HepG2 (cell line): ENCODE data around the gene NELFB. TPM values are rescaled to one million over a fixed set of nuclear protein-coding genes. Genes with fewer than 3 reads are reported as not detected.

Source experiments
- BCL6 ChIP-seq: IDR thresholded peaks from 2 replicates; pipeline ENCODE4 v1.6.1; 2016; ENCODE audit warnings: missing genetic modification reagents, missing compliant biosample characterization
- DNMT3B ChIP-seq: conservative IDR thresholded peaks from 2 replicates; pipeline ENCODE4 v1.6.1; 2016; ENCODE audit warnings: missing biosample characterization, control low read depth
- EP300 ChIP-seq, 3 experiments: sonication (generic) in 1 of 3; formaldehyde crosslinking in 1 of 3; IDR thresholded peaks; 2 replicates each; pipeline versions ENCODE4 v1.5.1 to v1.6.1; 2011 to 2020; ENCODE audit warnings: low read depth in 2 of 3, low read length in 2 of 3, borderline replicate concordance in 1 of 3, improper control_type of control experiment in 1 of 3, mild to moderate bottlenecking in 1 of 3, missing genetic modification reagents in 1 of 3, moderate library complexity in 1 of 3
- NR2F6 ChIP-seq, 2 experiments: IDR thresholded peaks; 2 replicates each; pipeline ENCODE4 v1.6.1; 2016; ENCODE audit warnings: antibody characterized with exemption in 1 of 2, mild to moderate bottlenecking in 1 of 2
- TCF12 ChIP-seq, 2 experiments: fragments of 450-650 bp in 1 of 2; sonication (generic) in 1 of 2; formaldehyde crosslinking in 1 of 2; IDR thresholded peaks; 2 replicates each; pipeline versions ENCODE4 v1.6.1 to v1.8.0; 2017 to 2022; ENCODE audit warnings: antibody characterized with exemption in 1 of 2, mild to moderate bottlenecking in 1 of 2, missing genetic modification reagents in 1 of 2, moderate library complexity in 1 of 2
- ZBTB38 ChIP-seq: sonication (generic); formaldehyde crosslinking; IDR thresholded peaks from 2 replicates; pipeline ENCODE4 v1.5.1; 2020; ENCODE audit warnings: mild to moderate bottlenecking, missing genetic modification reagents
- ZC3H13 ChIP-seq: sonication (generic); formaldehyde crosslinking; IDR thresholded peaks from 2 replicates; pipeline ENCODE4 v1.8.1; 2023; ENCODE audit warnings: mild to moderate bottlenecking, missing genetic modification reagents, moderate library complexity
- ZNF232 ChIP-seq: sonication (generic); formaldehyde crosslinking; IDR thresholded peaks from 2 replicates; pipeline ENCODE4 v1.4.0; 2020; ENCODE audit warnings: missing genetic modification reagents, borderline replicate concordance
- ZNF567 ChIP-seq: sonication (generic); formaldehyde crosslinking; IDR thresholded peaks from 2 replicates; pipeline ENCODE4 v1.8.1; 2023; ENCODE audit warnings: mild to moderate bottlenecking, missing genetic modification reagents, borderline replicate concordance
- ZNF768 ChIP-seq: sonication (generic); formaldehyde crosslinking; IDR thresholded peaks from 2 replicates; pipeline ENCODE4 v1.4.0; 2020; ENCODE audit warnings: missing genetic modification reagents
- ZNF776 ChIP-seq: sonication (generic); formaldehyde crosslinking; IDR thresholded peaks from 2 replicates; pipeline ENCODE4 v1.4.0; 2020; ENCODE audit warnings: mild to moderate bottlenecking, missing genetic modification reagents
- ZNF788 ChIP-seq: sonication (generic); formaldehyde crosslinking; IDR thresholded peaks from 2 replicates; pipeline ENCODE4 v1.5.0; 2020; ENCODE audit warnings: mild to moderate bottlenecking, missing genetic modification reagents, borderline replicate concordance
- ZSCAN21 ChIP-seq: sonication (generic); formaldehyde crosslinking; IDR thresholded peaks from 2 replicates; pipeline ENCODE4 v1.8.0; 2022; ENCODE audit warnings: mild to moderate bottlenecking, missing genetic modification reagents, moderate library complexity, borderline replicate concordance
- polyA plus RNA-seq, 8 experiments: library from polyadenylated mRNA; depleted of rRNA in 3 of 8; stranded (reverse) in 7 of 8; unstranded in 1 of 8; fragments of >200 nt; fragmentation: Illumina TruSeq in 4 of 8; extraction: Trizol in 4 of 8; gene quantifications; 2 replicates each; pipeline versions ENCODE4 v1.2.1 to v1.2.3, GENCODE V29; 2011 to 2016; ENCODE audit warnings: low read depth in 4 of 8, missing spikeins in 1 of 8, mixed read lengths in 1 of 8; ENCODE audit not compliant: insufficient read depth in 1 of 8
- total RNA-seq, 5 experiments: library from RNA; depleted of rRNA; stranded (reverse); fragments of >200 nt; fragmentation: Illumina TruSeq; extraction: Trizol; gene quantifications; 2 replicates each; pipeline ENCODE4 v1.2.3, GENCODE V29; 2016; ENCODE audit warnings: low read depth in 1 of 5
- TF ChIP-seq, protein P1 (sequence below): sonication (generic); formaldehyde crosslinking; IDR thresholded peaks from 2 replicates; pipeline ENCODE4 v1.5.0; 2020; ENCODE audit warnings: mild to moderate bottlenecking, missing genetic modification reagents, borderline replicate concordance
- TF ChIP-seq, protein P2 (sequence below): IDR thresholded peaks from 2 replicates; pipeline ENCODE4 v1.6.1; 2016; ENCODE audit warnings: missing genetic modification reagents, missing compliant biosample characterization
- TF ChIP-seq, protein P3 (sequence below): sonication (generic); formaldehyde crosslinking; IDR thresholded peaks from 2 replicates; pipeline ENCODE4 v1.5.0; 2020; ENCODE audit warnings: mild to moderate bottlenecking, missing genetic modification reagents

The NELFB gene
- total and polyA plus RNA-seq, 2 of the 13 experiments (the other 11 are each of a cell fraction or from before 2014, with no cell fraction given) = 26.5 to 45.8 TPM

DNA sequence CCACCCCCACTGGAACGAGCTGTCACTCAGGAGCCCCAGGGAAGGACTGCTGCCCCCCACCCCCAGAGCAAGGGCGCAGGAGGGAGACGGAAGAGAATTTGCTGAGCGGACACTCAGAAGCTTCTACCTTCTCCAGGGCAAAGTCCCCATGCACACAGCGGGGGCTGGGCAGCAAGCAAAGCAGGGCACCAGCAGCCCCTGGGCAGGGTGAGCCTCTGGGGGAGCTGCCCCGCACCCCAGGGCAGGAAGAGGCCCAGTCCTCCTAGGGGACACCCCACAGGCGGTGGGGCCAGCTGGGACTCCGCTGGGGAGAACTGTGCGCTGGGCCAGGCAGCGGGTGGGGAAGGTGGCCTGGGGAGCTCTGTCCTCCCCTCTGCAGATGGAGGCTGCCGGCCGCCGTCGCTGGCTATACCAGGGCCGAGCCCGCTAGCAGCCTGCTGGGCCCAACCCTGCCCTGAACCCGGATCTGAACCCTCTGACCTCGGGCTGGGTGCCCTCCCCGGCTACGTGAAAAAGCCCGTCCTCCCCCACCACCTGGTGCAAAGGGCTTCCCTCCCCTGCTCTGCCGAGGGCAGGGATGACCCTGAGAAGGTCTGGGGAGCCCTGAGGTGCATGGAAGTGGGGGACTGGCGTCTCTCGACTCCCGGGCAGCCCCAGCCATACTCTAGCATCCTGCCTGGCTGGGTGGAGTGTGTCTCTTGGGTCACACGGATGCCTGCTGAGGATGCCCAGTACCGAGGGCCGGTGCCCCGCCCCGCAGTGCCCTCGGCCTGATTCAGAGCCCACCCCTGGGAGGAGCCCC is 25.0 kb upstream of the NELFB start (continued):
- TF ChIP-seq, protein P1, sequence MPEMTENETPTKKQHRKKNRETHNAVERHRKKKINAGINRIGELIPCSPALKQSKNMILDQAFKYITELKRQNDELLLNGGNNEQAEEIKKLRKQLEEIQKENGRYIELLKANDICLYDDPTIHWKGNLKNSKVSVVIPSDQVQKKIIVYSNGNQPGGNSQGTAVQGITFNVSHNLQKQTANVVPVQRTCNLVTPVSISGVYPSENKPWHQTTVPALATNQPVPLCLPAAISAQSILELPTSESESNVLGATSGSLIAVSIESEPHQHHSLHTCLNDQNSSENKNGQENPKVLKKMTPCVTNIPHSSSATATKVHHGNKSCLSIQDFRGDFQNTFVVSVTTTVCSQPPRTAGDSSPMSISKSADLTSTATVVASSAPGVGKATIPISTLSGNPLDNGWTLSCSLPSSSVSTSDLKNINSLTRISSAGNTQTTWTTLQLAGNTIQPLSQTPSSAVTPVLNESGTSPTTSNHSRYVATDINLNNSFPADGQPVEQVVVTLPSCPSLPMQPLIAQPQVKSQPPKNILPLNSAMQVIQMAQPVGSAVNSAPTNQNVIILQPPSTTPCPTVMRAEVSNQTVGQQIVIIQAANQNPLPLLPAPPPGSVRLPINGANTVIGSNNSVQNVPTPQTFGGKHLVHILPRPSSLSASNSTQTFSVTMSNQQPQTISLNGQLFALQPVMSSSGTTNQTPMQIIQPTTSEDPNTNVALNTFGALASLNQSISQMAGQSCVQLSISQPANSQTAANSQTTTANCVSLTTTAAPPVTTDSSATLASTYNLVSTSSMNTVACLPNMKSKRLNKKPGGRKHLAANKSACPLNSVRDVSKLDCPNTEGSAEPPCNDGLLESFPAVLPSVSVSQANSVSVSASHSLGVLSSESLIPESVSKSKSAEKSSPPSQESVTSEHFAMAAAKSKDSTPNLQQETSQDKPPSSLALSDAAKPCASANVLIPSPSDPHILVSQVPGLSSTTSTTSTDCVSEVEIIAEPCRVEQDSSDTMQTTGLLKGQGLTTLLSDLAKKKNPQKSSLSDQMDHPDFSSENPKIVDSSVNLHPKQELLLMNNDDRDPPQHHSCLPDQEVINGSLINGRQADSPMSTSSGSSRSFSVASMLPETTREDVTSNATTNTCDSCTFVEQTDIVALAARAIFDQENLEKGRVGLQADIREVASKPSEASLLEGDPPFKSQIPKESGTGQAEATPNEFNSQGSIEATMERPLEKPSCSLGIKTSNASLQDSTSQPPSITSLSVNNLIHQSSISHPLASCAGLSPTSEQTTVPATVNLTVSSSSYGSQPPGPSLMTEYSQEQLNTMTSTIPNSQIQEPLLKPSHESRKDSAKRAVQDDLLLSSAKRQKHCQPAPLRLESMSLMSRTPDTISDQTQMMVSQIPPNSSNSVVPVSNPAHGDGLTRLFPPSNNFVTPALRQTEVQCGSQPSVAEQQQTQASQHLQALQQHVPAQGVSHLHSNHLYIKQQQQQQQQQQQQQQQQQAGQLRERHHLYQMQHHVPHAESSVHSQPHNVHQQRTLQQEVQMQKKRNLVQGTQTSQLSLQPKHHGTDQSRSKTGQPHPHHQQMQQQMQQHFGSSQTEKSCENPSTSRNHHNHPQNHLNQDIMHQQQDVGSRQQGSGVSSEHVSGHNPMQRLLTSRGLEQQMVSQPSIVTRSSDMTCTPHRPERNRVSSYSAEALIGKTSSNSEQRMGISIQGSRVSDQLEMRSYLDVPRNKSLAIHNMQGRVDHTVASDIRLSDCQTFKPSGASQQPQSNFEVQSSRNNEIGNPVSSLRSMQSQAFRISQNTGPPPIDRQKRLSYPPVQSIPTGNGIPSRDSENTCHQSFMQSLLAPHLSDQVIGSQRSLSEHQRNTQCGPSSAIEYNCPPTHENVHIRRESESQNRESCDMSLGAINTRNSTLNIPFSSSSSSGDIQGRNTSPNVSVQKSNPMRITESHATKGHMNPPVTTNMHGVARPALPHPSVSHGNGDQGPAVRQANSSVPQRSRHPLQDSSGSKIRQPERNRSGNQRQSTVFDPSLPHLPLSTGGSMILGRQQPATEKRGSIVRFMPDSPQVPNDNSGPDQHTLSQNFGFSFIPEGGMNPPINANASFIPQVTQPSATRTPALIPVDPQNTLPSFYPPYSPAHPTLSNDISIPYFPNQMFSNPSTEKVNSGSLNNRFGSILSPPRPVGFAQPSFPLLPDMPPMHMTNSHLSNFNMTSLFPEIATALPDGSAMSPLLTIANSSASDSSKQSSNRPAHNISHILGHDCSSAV = no peak
- TF ChIP-seq ZNF567 (CRISPR knock-in tag) (0 out of 2 replicates have a peak, but pooled peaks have one; percentile 44), ZNF768 (CRISPR knock-in tag) (no peak), ZBTB38 (peak; percentile 40; the same call in 1 of the 2 replicates), ZNF776 (CRISPR knock-in tag) (0 out of 2 replicates have a peak, but pooled peaks have one; percentile 64), ZC3H13 (peak; percentile 95; the same call in 1 of the 2 replicates), NR2F6 (IDR thresholded peaks at IDR 0.05) (peak; percentile 68), NR2F6 (CRISPR knock-in tag; IDR thresholded peaks at IDR 0.05) (peak; percentile 72), BCL6 (CRISPR knock-in tag) (peak; percentile 49), TCF12 (IDR thresholded peaks at IDR 0.05) (no peak), TCF12 (CRISPR knock-in tag; IDR thresholded peaks at IDR 0.05) (peak; percentile 46), DNMT3B (CRISPR knock-in tag) (no peak), ZSCAN21 (CRISPR knock-in tag) (peak; percentile 81), ZNF788 (no peak), EP300 (IDR thresholded peaks at IDR 0.05; ENCODE audit: low read depth in 2 of 2, low read length in 2 of 2) (no peak), EP300 (CRISPR knock-in tag; IDR thresholded peaks at IDR 0.05; ENCODE audit: borderline replicate concordance) (no peak; the same call in 1 of the 2 replicates), ZNF232 (peak; percentile 16; the same call in 1 of the 2 replicates)
- TF ChIP-seq, protein P2, sequence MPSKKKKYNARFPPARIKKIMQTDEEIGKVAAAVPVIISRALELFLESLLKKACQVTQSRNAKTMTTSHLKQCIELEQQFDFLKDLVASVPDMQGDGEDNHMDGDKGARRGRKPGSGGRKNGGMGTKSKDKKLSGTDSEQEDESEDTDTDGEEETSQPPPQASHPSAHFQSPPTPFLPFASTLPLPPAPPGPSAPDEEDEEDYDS (CRISPR knock-in tag) = peak; percentile 35; the same call in 1 of the 2 replicates
- TF ChIP-seq, protein P3, sequence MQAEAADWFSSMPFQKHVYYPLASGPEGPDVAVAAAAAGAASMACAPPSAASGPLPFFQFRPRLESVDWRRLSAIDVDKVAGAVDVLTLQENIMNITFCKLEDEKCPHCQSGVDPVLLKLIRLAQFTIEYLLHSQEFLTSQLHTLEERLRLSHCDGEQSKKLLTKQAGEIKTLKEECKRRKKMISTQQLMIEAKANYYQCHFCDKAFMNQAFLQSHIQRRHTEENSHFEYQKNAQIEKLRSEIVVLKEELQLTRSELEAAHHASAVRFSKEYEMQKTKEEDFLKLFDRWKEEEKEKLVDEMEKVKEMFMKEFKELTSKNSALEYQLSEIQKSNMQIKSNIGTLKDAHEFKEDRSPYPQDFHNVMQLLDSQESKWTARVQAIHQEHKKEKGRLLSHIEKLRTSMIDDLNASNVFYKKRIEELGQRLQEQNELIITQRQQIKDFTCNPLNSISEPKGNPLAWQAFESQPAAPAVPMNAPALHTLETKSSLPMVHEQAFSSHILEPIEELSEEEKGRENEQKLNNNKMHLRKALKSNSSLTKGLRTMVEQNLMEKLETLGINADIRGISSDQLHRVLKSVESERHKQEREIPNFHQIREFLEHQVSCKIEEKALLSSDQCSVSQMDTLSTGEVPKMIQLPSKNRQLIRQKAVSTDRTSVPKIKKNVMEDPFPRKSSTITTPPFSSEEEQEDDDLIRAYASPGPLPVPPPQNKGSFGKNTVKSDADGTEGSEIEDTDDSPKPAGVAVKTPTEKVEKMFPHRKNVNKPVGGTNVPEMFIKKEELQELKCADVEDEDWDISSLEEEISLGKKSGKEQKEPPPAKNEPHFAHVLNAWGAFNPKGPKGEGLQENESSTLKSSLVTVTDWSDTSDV (CRISPR knock-in tag) = peak; percentile 72; the same call in 1 of the 2 replicates
